ENCODE measurements around the gene CST6.
A peak's percentile ranks its signal among the peaks of the same experiment; 100 is the strongest.
"Not testable (repeated sequence)": the region's sequence is repeated elsewhere in the genome, so short reads cannot be mapped to it uniquely, and the experiment has no call there.

Gene CST6

DNA sequence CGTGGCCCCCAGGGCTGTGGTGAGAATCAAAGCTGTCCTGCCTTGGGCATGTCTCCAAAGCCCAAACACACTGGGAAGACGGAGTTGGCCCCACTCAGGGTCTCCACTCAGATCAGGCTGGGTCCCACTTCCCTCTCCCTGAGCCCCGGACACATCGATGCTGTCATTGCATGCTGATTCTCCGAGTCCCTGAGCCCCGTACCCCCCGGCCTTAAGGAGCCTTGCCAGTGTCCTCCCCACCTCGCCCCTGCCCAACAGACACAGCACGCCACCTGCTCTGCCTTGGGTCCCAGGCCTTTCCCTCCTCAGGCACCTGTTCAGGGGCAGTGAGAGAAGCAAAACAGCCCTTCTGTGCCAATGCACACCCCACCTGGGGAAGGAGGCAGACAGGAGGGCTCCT is 24.5 kb upstream of the CST6 start:
- FAIRE-seq, result no peak

GRCh38 chr11:65988791-65989592 is 22.8 kb upstream of the CST6 start:
- FAIRE-seq, result peak; percentile 99

DNA sequence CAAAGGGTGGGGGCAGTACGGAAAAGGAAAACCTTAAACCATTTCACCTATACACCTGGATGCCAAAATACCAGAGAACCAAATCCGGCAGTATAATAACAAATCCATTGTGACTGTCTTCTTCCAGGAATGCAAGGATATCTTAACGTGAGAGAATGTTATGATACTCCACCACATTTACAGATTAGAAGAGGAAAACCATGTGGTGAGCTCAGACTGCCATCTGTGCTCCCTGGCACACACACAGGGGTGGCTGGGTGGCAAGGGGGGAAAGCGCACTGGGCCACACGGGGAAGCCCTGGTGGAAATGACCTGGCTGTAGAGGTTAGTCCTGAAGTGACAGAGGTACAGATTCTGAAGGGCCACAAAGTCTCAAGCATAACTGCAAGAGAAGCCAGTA is 19.8 kb upstream of the CST6 start:
- FAIRE-seq, result no peak

- no peak for FAIRE-seq
Measured at GRCh38 chr11:65997286-65997685, 14.5 kb upstream of the CST6 start.

GRCh38 chr11:66001942-66002647 is 9.7 kb upstream of the CST6 start, which contains the start of the genes BANF1 and EIF1AD:
Gene BANF1 (plus strand): TSS chr11:66002503. CDS start chr11:66003251, 748 bp downstream.
Gene EIF1AD (minus strand): TSS chr11:66002157. CDS start chr11:66000389, 1,768 bp downstream.
- peak; percentile 94 for FAIRE-seq

DNA sequence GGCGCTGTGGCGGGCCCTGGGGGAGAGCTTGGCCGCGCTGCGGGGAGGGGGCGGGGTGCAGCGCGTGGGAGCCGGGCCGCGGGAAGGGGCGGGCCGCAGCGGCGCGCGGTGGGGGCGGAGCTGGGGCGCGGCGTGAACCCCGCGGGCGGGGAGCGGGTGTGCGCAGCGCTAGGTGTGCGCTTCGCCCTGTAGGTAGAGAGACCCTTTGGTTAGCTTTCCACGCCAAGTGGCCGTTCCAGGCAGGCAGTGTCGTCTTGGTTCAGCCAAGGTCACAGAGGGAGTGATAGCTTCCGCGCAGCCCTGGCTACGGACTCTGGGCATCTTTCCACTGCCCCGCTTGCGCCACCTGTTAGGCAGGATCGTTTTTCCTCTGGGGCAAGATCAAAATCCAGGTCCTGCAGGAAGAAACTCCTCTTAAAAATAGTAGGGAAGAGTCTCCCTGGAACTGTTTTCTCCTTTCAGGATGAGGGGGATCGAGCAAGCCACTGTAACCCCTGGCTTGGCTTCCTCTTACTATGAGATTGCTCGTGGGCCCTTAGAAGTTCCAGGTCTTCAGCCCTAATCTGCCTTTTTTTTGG is 9.1 kb upstream of the CST6 start:
- no peak for FAIRE-seq

DNA sequence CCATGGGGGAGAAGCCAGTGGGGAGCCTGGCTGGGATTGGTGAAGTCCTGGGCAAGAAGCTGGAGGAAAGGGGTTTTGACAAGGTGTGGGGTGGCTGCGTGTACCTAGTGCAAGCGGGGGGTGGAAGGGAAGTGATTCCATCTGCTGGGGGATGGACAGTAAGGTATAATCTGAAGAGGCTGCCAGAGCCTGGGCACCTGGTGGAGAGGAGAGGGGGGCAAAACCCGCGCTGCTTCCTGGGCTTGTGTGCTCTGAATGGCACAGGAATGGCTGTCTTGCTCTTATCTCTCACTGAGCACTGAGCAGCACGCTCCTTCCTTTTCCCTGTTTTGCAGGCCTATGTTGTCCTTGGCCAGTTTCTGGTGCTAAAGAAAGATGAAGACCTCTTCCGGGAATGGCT is 8.5 kb upstream of the CST6 start:
- no peak for FAIRE-seq

- no peak for FAIRE-seq
Measured at GRCh38 chr11:66004186-66004585, 7.6 kb upstream of the CST6 start.

DNA sequence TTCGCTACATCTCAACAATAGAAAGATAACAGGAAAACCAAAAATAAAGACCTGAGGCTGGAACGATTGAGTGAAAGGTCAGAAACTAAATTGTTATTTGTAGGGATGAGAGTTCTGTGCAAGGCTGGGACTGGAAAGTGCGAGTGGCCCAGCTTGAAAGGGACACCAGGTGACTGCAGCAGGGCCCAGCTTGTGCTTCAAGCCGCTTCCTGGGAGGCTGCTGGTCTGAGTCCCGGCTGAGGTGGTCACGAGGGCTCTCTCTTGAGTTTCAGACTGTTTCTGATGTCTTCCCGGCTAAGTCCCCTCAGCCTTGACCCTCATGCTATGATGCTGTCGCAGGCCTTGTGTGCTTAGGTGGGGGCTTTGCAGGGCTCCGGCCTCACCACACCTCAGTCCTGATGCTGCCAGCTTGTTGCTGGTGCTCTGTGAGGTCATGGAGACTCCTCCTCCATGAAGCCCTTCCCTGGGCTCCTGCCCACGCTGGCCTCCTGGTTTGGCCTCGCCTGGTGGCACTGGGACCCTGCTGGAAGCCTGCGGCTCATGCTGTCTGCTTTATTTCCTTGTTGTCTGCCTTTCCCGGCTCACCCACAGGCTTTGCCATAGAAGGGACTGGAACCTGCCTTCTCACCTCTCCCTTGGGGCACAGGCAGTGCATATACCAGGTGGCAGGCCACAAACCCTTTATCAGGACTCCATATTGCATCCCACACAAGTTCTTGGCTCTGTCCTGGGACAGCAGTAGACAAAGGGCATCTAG is 5.5 kb upstream of the CST6 start:
- FAIRE-seq, result no peak

- no peak for FAIRE-seq
Measured at GRCh38 chr11:66006891-66007176, 5.0 kb upstream of the CST6 start.

- FAIRE-seq, result no peak
Measured at GRCh38 chr11:66007201-66007634, 4.6 kb upstream of the CST6 start.

DNA sequence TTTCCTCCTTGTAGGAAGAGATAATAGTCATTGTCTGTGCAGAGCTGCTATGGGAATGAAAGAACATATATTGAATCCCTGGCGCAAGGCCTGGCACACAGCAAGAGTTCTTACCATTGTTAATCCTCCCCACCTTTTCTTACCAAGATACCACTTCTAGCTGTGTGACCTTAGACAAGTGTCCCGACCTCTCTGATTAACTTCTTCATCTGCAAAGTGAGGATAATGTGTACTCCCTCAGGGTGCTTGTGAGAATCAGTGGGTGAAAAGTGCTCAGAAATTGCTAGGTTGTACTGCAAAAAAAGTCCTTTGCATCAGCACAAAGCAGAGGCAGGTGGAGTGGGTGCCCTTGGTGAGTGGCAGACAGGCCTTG is 3.7 kb upstream of the CST6 start:
- no peak for FAIRE-seq

DNA sequence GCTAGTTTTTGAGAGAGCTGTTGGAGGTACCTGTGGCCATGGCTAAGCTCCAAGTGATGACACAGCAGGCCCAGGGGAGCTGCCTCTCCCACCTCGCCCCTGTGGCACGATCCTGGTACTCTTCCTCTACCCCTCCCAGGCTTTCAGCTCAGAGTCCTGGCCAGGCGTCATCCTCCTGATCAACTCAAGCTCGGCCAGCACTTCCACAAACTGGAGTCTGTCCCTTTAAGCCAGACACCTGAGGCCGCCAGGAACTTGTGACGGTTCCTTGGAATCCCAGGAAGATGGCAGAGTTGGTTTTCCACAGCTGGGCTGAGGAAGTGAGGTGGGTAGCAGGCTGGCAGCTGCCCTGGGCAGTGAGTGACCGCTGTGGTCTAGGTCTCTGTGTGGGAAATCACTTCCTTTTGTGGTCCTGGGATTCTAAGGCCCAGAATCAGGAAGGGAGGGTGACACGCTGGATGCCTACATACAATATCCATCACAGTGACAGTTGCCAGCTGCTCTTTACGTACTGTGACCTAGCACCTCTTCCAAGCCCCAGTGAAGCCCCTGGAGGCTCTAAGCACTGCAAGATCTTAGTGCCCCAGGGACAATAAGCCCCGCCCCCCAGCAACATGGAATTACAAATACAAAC is 3.2 kb upstream of the CST6 start:
- no peak for FAIRE-seq

- FAIRE-seq, result not testable (repeated sequence)
Measured at GRCh38 chr11:66010036-66010435, 1.8 kb upstream of the CST6 start.

GRCh38 chr11:66011239-66011784 is 496 bp upstream of the CST6 start:
- FAIRE-seq, result no peak

DNA sequence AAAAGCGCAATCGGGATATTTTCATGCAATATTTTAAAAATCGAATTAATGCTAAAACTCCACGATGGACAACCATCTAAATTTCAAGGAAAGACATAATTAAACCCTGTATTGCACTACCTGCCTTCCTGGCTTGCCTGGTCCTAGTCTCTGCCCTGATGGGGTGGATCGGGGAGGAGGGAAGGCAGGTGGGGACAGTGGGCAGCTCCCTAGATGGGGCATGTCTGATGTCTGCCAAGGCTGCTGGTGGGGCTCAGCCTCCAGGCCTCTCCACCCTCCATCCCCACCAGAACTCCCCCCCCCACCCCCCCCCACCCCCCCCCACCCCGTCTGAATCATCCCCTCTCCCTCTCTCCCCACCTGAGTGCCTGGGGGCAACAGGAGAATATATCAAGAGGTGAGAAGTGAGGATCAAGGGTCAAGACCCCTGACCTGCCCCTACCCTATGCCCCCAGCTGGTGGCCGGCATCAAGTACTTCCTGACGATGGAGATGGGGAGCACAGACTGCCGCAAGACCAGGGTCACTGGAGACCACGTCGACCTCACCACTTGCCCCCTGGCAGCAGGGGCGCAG is 650 bp downstream of the CST6 start:
- no peak for FAIRE-seq

- no peak for FAIRE-seq
Measured at GRCh38 chr11:66012946-66013761, 1.3 kb downstream of the CST6 start.

DNA sequence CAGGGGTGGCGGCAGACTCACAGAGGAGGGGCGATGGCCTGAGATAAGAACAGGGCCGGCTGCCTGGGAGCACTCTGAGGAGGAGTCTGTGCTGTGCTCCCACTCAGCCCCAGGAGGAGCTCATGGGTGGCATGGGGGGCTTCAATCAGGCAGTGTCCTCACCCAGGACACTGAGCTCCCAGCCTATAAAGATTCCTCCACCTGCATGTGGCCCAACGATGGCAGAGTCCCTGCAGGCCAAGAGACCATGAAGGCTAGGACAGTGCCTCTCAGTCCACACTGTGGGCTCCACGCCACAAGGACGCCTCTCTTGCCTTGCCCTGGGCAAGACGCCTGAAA is 1.9 kb downstream of the CST6 start:
- no peak for FAIRE-seq

- FAIRE-seq, result no peak
Measured at GRCh38 chr11:66014804-66015453, 3.1 kb downstream of the CST6 start.

DNA sequence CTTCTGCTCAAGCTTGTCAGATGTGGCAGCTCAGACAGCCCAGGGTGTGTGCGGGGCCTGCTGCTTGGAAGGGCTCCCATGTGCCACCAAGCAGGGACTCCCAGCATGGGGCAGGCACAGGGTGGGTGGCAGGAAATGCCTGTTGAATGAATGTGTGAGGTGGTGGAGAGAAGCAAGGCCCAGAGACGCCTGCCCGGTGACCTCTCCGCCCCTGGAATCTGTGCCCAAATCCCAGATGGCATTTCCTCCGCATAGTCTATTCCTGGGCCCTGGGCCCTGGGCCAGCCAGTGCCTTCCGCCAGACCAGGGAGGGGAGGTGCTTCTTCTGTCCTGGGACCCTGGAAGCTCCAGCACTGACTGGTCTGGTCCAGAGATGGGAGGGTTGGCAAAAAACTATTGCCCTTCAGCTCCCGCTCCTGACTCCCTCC is 3.7 kb downstream of the CST6 start:
- no peak for FAIRE-seq
